OCI-LY7 (cell line): Measurements from ENCODE around the gene TNFRSF1B. TPM values are rescaled to one million over a fixed set of nuclear protein-coding genes. Genes with fewer than 3 reads are reported as not detected.

ENCODE experiments used
- BruUV-seq: library from RNA; stranded (reverse); fragments of 400-500 nt; replicated peaks from 2 replicates; lab custom pipeline; 2021; lab: Mats Ljungman, UMichigan
- CTCF ChIA-PET: fragments of 300-600 bp; sonication (Branson Sonifier 250); formaldehyde crosslinking; loops from one replicate; lab custom pipeline; 2022; ENCODE audit warnings: antibody characterized with exemption; ENCODE audit not compliant: unreplicated experiment; lab: Charles Lee
- POLR2A ChIA-PET: fragments of 300-600 bp; sonication (Branson Sonifier 250); formaldehyde crosslinking; loops from one replicate; lab custom pipeline; 2022; ENCODE audit warnings: antibody characterized with exemption; lab: Charles Lee
- DNase-seq: peaks from one replicate; pipeline ENCODE4 v3.0.0-alpha.2; 2015; ENCODE audit warnings: low spot score
- H2AFZ ChIP-seq: fragments of 200-600 bp; sonication (generic), shearing (Covaris generic); 2 replicates; pipeline ENCODE4 v1.6.1; 2014; ENCODE audit warnings: mild to moderate bottlenecking, antibody characterized with exemption, low read length, moderate library complexity
- H3K27ac ChIP-seq: fragments of 200-600 bp; sonication (generic); 2 replicates; pipeline ENCODE4 v1.5.1; 2014; ENCODE audit warnings: mixed run types, low read depth, mild to moderate bottlenecking, moderate library complexity, low read length, inconsistent platforms; ENCODE audit not compliant: poor library complexity, severe bottlenecking
- H3K36me3 ChIP-seq: fragments of 200-600 bp; sonication (generic); 2 replicates; pipeline ENCODE4 v1.6.1; 2014; ENCODE audit warnings: mild to moderate bottlenecking, antibody characterized with exemption, low read length, moderate library complexity, mixed read lengths; ENCODE audit not compliant: insufficient read depth
- H3K4me1 ChIP-seq: fragments of 200-600 bp; sonication (generic); 2 replicates; pipeline ENCODE4 v1.5.1; 2014; ENCODE audit warnings: mild to moderate bottlenecking, low read length; ENCODE audit not compliant: insufficient read depth, poor library complexity, severe bottlenecking
- H3K4me2 ChIP-seq: fragments of 200-600 bp; sonication (generic); 2 replicates; pipeline ENCODE4 v1.6.1; 2014; ENCODE audit warnings: mild to moderate bottlenecking, low read length
- H3K4me3 ChIP-seq: fragments of 200-600 bp; sonication (generic); 2 replicates; pipeline ENCODE4 v1.5.1; 2014; ENCODE audit warnings: mild to moderate bottlenecking, low read depth, low read length; ENCODE audit not compliant: poor library complexity, severe bottlenecking
- H3K79me2 ChIP-seq: fragments of 200-600 bp; sonication (generic); 2 replicates; pipeline ENCODE4 v1.6.1; 2016; ENCODE audit warnings: low read depth, mild to moderate bottlenecking, low read length, moderate library complexity, mixed read lengths; ENCODE audit not compliant: insufficient read depth
- H3K9me2 ChIP-seq: fragments of 200-600 bp; sonication (generic); 2 replicates; pipeline ENCODE4 v1.6.1; 2016; ENCODE audit warnings: mild to moderate bottlenecking, low read length, mixed read lengths; ENCODE audit not compliant: insufficient read depth
- H3K9me3 ChIP-seq: fragments of 200-600 bp; sonication (generic); 2 replicates; pipeline ENCODE4 v1.6.1; 2014; ENCODE audit warnings: mild to moderate bottlenecking, mixed run types, low read length, mixed read lengths
- H4K20me1 ChIP-seq: fragments of 200-600 bp; sonication (generic); 2 replicates; pipeline ENCODE4 v1.6.1; 2014; ENCODE audit warnings: mild to moderate bottlenecking, antibody characterized with exemption, low read length, moderate library complexity, mixed read lengths; ENCODE audit not compliant: insufficient read depth
- EZH2phosphoT487 ChIP-seq: fragments of 200-600 bp; sonication (generic); IDR thresholded peaks from 2 replicates; pipeline ENCODE4 v1.6.1; 2018; ENCODE audit warnings: low read depth, borderline replicate concordance, mild to moderate bottlenecking, mixed run types, antibody characterized with exemption, low read length, moderate library complexity, mixed read lengths
- intact Hi-C: fragments of 100-400 bp; cut with micrococcal nuclease; formaldehyde crosslinking; loops from one replicate; pipeline ENCODE4 v1.10.0; 2022; ENCODE audit not compliant: unreplicated experiment
- total RNA-seq, 2 experiments: library from RNA; depleted of rRNA in 1 of 2; stranded (reverse); fragments of >200 nt in 1 of 2; shearing (Covaris generic) in 1 of 2; gene quantifications; 2 replicates each; pipeline ENCODE4 v1.2.3, GENCODE V29; 2014 to 2022
- TF ChIP-seq, protein P1 (sequence below): fragments of 200-600 bp; sonication (generic); conservative IDR thresholded peaks from 2 replicates; pipeline ENCODE4 v1.5.1; 2014; ENCODE audit warnings: mild to moderate bottlenecking, antibody characterized with exemption, low read length, moderate library complexity, mixed read lengths

The TNFRSF1B gene
- total RNA-seq, 2 experiments from 2014 or later: not detected

DNA sequence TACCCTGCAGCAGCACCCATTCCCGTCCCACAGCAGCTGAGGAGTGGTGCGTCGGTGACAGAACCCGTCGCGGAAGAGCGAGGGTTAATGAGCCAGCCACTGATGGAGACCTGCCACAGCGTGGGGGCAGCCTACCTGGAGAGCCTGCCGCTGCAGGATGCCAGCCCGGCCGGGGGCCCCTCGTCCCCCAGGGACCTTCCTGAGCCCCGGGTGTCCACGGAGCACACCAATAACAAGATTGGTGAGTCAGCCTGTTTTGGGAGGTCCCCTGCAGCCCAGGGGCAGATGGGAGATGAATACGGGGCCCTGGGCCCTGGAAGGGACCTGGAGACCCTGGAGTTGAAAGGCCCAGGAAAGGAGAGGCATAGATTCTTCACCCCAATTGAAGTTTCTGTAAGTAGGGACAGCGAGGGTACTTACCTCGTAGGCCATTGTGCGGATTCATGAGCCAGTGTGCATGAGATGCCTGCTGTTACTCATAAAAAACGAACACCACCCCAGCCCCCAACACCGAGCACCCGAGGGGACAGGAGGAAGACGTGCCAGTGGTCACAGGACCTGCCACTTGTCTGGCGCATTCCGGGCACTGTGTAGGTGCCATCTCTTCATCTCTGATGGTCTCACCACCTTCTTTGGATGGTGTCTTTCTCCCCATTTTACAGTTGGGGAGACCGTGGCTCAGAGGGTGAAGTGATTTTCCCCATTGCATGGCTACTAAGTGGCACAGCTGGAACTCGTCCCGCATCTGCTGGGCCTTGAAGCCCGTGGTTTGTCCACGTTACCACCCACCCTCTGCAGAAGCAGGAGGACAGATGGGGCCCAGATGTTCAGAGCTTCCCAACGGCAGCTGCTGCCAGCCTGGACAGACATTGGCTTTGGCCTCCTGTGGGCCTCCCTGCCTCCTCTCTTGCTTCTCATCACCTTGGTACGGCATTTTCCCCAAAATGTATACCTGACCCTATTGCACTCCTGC, 28.3 kb upstream of the TNFRSF1B start:
- no peak overlapping the region for H3K4me3 ChIP-seq
- no peak overlapping the region for H3K4me2 ChIP-seq
- H3K9me3 ChIP-seq: no peaks in the 10 kb centered on the region
- peaks cover 5% of the 10 kb centered on the region for H3K4me1 ChIP-seq
- no TSS peak for BruUV-seq
- intact Hi-C loops: no loop called here
- DNase-seq: no peak
- no peaks in the 10 kb centered on the region for H3K79me2 ChIP-seq
- no peaks in the 10 kb centered on the region for H4K20me1 ChIP-seq
- TF ChIP-seq EZH2phosphoT487: no peak
- TF ChIP-seq, protein P1, sequence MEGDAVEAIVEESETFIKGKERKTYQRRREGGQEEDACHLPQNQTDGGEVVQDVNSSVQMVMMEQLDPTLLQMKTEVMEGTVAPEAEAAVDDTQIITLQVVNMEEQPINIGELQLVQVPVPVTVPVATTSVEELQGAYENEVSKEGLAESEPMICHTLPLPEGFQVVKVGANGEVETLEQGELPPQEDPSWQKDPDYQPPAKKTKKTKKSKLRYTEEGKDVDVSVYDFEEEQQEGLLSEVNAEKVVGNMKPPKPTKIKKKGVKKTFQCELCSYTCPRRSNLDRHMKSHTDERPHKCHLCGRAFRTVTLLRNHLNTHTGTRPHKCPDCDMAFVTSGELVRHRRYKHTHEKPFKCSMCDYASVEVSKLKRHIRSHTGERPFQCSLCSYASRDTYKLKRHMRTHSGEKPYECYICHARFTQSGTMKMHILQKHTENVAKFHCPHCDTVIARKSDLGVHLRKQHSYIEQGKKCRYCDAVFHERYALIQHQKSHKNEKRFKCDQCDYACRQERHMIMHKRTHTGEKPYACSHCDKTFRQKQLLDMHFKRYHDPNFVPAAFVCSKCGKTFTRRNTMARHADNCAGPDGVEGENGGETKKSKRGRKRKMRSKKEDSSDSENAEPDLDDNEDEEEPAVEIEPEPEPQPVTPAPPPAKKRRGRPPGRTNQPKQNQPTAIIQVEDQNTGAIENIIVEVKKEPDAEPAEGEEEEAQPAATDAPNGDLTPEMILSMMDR: no peak
- no peak overlapping the region; the same call in 1 of the 2 replicates for H2AFZ ChIP-seq
- no peak overlapping the region for H3K27ac ChIP-seq
- no peaks in the 10 kb centered on the region for H3K36me3 ChIP-seq
- H3K9me2 ChIP-seq: no peaks in the 10 kb centered on the region
- ChIA-PET POLR2A (interaction anchor here (0.5 to 3.6 kb wide), 3 partner anchors 10 to 14 kb away, joined by 5 to 22 read pairs (median 7); no protein-coding TSS in a partner anchor), CTCF (no interaction called here)

DNA sequence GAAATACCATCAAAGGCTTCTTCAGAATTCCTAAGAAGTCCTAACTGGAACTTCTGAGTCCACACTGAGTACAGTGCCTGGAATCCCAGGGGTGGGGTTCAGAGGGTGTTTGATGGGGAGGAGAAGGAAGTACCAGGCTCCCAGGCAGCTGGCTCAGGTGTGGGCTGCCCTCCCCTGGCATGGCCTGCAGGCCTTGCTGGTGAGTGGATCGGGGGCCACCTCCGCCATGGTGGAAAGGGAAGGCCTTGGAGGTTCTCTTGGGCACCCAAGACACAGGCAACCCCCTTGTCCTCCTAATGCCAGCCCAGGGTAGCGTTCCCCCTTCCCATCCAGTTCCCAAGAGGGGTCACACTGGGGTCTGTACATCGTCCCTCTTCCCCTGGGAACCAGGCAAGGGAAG, 26.8 kb upstream of the TNFRSF1B start:
- Histone ChIP-seq H3K27ac (no peak overlapping the region), H3K4me3 (no peak overlapping the region), H3K79me2 (no peaks in the 10 kb centered on the region), H3K36me3 (no peaks in the 10 kb centered on the region), H2AFZ (no peak overlapping the region), H3K9me3 (no peaks in the 10 kb centered on the region), H3K4me1 (peaks cover 11% of the 10 kb centered on the region), H3K9me2 (no peaks in the 10 kb centered on the region), H3K4me2 (no peak overlapping the region), H4K20me1 (no peaks in the 10 kb centered on the region)
- ChIA-PET POLR2A (interaction anchor here (0.6 to 3.6 kb wide), 2 partner anchors 9 to 60 kb away, joined by 3 to 22 read pairs; no protein-coding TSS in a partner anchor), CTCF (no interaction called here)
- TF ChIP-seq, protein P1: no peak
- no peak for TF ChIP-seq EZH2phosphoT487
- intact Hi-C loops: no loop called here
- DNase-seq: no peak
- no TSS peak for BruUV-seq
